ENCODE results near the gene CREM. TPM values are rescaled to one million over a fixed set of nuclear protein-coding genes. Genes with fewer than 3 reads are reported as not detected.

The CREM gene
- total and polyA plus RNA-seq, 2 of the 8 experiments (the other 6 are each of a cell fraction or from before 2014, with no cell fraction given), result 18.7 to 21.9 TPM

DNA sequence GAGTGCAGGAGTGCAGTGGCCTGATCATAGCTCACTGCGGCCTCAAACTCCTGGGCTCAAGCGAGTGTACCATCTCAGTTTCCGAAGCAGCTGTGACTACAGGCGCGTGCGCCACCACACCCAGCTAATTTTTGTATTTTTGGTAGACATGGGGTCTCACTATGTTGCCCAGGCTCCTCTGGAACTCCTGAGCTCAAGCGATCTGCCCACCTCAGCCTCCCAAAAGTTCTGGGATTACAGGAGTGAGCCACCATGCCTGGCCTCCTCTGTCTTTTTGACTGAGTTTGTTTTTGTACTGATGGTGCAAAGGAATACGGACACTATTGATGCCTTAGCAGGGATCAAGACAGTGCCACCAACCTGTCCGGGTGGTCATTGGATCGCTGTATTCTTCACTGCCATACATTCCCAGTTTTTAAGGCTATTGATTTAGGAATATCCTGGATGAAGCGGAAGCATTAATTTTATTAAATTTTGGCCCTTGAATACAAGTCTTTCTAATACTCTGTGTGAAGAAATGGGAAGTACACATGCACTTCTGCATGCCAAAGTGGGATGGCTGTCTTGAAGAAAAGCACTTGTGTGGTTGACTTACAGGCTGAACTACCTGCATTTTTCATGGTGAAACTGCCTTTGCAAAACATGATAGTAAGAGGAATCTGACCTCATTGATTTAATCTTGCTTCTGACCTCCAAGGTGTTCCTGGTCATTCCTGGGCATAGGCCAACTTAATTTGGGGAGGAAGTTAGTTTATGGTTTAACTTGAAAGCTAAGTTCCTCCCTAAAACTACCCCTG, 34.5 kb upstream of the CREM start:
- Histone ChIP-seq H2BK20ac (ENCODE audit: low read length) (no peak overlapping the region), H3K56ac (replicated peaks; ENCODE audit: insufficient read length, low read depth, low read length) (no peak overlapping the region), H3K79me1 (ENCODE audit: low read depth, low read length) (peaks cover 2% of the 10 kb centered on the region; the same call in 1 of the 2 replicates), H2BK5ac (ENCODE audit: low read depth, low read length) (no peak overlapping the region), H3K23ac (ENCODE audit: insufficient read length) (no peak overlapping the region), H3K18ac (ENCODE audit: extremely low read depth, low read length) (no peak overlapping the region), H2AK5ac (ENCODE audit: low read depth, low read length) (no peak overlapping the region), H3K4me1 (replicated peaks in 1 of 4; ENCODE audit: control insufficient read depth in 3 of 4, insufficient read depth in 4 of 4, low read length in 3 of 4) (no peaks in the 10 kb centered on the region), H2BK15ac (ENCODE audit: low read length) (no peak overlapping the region), H4K5ac (ENCODE audit: insufficient read length, low read depth, low read length) (no peak overlapping the region), H3K4ac (replicated peaks; ENCODE audit: insufficient read length, low read depth, low read length) (no peak overlapping the region), H3K27me3 (replicated peaks in 1 of 4; ENCODE audit: control insufficient read depth in 3 of 4, extremely low read depth in 1 of 4, insufficient read depth in 3 of 4, low read length in 3 of 4) (no peaks in the 10 kb centered on the region), H2BK120ac (replicated peaks; ENCODE audit: low read depth, low read length) (no peak overlapping the region), H4K8ac (ENCODE audit: extremely low read depth, insufficient read depth, low read length) (no peak overlapping the region), H3K79me2 (ENCODE audit: control insufficient read depth in 1 of 2, insufficient read depth in 2 of 2, low read length in 2 of 2) (peaks cover 3 to 24% of the 10 kb centered on the region in 2 experiments; a peak in 3 of 4 replicates), H3K4me3 (ENCODE audit: extremely low read depth in 1 of 4, insufficient read depth in 2 of 4, low read depth in 3 of 4, low read length in 4 of 4) (no peak overlapping the region), H3K9ac (replicated peaks in 1 of 4; ENCODE audit: extremely low read depth in 1 of 4, low read depth in 3 of 4, low read length in 3 of 4) (no peak overlapping the region), H2BK12ac (ENCODE audit: low read depth, low read length) (no peak overlapping the region), H3K4me2 (ENCODE audit: insufficient read depth in 1 of 2, low read depth in 2 of 2, low read length in 2 of 2) (no peak overlapping the region), H2AFZ (ENCODE audit: low read length) (no peak overlapping the region), H3K36me3 (ENCODE audit: control insufficient read depth in 2 of 4, insufficient read depth in 4 of 4, low read length in 3 of 4) (no peaks in the 10 kb centered on the region), H3K27ac (ENCODE audit: low read depth, low read length) (no peak overlapping the region), H3K14ac (ENCODE audit: insufficient read length) (no peak overlapping the region), H3K9me3 (ENCODE audit: insufficient read depth in 2 of 2, low read depth in 1 of 2, low read length in 1 of 2) (peaks cover 0 to 6% of the 10 kb centered on the region in 2 experiments; a peak in 2 of 4 replicates), H4K20me1 (replicated peaks in 1 of 2; ENCODE audit: control insufficient read depth in 1 of 2, insufficient read depth in 2 of 2, low read length in 2 of 2) (peaks cover 0 to 1% of the 10 kb centered on the region in 2 experiments), H4K91ac (replicated peaks; ENCODE audit: insufficient read length, low read length) (no peak overlapping the region), H3K23me2 (ENCODE audit: low read depth, low read length) (peaks cover 7% of the 10 kb centered on the region)
- ChIA-PET POLR2A (ENCODE audit: partially characterized antibody) (no interaction called here), CTCF (ENCODE audit: partially characterized antibody) (no interaction called here)
- FAIRE-seq (no peak), DNase-seq (ENCODE audit: low read depth in 1 of 2, low spot score in 2 of 2) (no peak)
- WGBS, 2 experiments (ENCODE audit: extremely low coverage in 1 of 2, insufficient coverage in 1 of 2, insufficient read length in 1 of 2, insufficient replicate concordance in 2 of 2, low coverage in 1 of 2, low lambda C conversion rate in 2 of 2, missing lambda C conversion rate in 1 of 2), result 90% methylated on average over 10 of the region's 11 CpGs; no CpG with 5 or more reads in 1 of the 2 experiments
- TF ChIP-seq MAX (IDR thresholded peaks at IDR 0.05) (no peak), SP1 (IDR thresholded peaks at IDR 0.05; ENCODE audit: low read depth, low read length) (no peak), EP300 (IDR thresholded peaks at IDR 0.05; ENCODE audit: borderline replicate concordance in 1 of 2, low read depth in 2 of 2, low read length in 2 of 2) (no peak), MAFK (IDR thresholded peaks at IDR 0.05; ENCODE audit: low read depth, low read length) (no peak), TAF7 (optimal IDR thresholded peaks at IDR 0.05; ENCODE audit: borderline replicate concordance, low read depth, low read length) (no peak), NRF1 (IDR thresholded peaks at IDR 0.05; ENCODE audit: low read depth, low read length) (no peak), CTBP2 (IDR thresholded peaks at IDR 0.05; ENCODE audit: borderline replicate concordance, insufficient read depth, insufficient read length, low read length) (no peak), YY1 (IDR thresholded peaks at IDR 0.05; ENCODE audit: low read depth, low read length) (no peak), TCF12 (IDR thresholded peaks at IDR 0.05; ENCODE audit: low read depth, low read length) (no peak), JUN (IDR thresholded peaks at IDR 0.05; ENCODE audit: low read depth, low read length) (no peak), SIX5 (IDR thresholded peaks at IDR 0.05; ENCODE audit: low read depth, low read length) (no peak), ATF3 (IDR thresholded peaks at IDR 0.05; ENCODE audit: insufficient read depth, low read depth, low read length) (no peak)
